ENCODE data around the gene HOXC13. TPM values are rescaled to one million over a fixed set of nuclear protein-coding genes. Genes with fewer than 3 reads are reported as not detected.

The HOXC13 gene
- total RNA-seq, 1 donor from 2014 or later = 0.69 TPM

DNA sequence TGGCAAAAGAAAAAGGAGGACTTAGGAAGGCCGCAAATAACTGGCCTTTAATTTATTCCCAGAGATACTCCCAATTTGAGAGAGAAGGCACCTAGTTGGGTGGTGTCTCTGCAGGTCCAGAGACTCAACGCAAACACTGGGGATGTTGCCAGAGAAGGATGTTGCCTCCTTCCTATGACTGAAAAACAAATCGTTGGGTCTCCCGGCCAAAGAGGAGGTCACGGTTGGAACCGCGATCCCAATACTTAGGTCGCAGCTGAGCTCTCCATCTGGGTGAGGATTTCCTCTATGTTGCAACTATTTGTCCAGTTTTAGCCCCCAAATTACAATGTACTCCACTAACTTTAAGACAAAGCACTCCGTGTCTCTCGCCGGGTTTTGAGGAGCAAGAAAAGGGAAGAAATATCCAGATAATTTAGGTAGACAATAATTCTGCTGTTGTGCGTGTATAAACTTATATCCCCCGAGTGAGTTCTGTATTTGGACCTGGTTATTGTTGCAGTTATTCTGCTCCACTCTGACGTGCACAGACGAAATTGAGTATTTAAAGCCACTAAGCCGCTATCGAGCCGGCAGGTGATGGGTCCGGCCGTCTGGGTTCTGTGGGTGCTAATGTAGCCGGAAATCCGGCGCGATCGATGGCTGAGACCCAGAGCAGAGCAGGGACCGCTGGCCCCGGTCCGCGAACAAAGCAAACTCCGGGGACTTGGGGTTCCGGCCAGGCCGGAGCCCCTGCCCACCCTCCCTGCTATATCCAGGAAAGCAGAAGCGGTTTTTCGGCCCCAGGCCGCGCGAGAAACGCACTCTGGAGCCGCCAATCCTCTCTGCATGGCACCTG is 21.8 kb downstream of the HOXC13 start:
- no peak for DNase-seq (ENCODE audit: low spot score in 2 of 2, unreplicated experiment in 2 of 2)
- Mint-ChIP-seq H3K27me3 (ENCODE audit: low read depth) (peaks cover 100% of the 10 kb centered on the region), H3K9me3 (no peaks in the 10 kb centered on the region), H3K4me3 (no peak overlapping the region), H3K36me3 (no peaks in the 10 kb centered on the region), H3K4me1 (peaks cover 2% of the 10 kb centered on the region), H3K27ac (no peak overlapping the region)
- TF ChIP-seq CTCF (IDR thresholded peaks at IDR 0.05; ENCODE audit: unreplicated experiment) = no peak

DNA sequence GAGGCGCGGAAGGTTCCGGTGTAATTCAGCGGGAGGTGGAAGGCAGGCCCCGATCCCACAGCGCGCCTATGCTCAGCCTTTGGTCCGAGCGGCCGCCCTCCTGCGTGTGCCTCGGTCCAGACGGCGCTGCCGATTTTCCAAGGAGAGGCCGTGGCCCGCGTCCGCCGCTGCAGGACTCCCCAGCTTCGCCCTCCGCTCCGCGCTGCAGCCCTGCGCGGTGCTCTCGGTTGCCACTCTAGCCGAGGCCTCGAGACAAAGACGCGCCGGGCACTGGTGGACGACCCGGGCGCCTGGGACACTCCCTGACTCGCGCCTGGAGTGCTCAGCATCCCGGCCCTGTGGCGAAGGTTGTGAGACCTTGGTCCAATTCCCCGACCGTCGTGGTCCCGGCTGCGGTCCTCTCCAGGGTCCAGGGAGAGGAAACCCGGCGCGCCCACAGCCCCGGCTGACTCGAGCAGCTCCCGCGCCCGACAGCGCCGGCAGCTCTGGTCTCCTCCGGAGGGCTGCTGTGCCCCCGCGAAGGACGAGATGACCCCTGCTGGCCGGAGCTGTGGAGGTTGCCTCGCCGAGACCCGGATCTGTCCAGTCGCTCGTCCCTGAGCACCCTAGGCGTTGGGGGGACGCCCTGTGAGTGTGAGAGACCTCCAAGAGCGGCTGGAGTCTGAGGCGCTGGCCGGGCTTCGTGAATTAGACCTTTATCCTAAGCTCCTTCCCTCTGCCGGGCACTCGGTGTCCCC is 22.6 kb downstream of the HOXC13 start:
- no peak for DNase-seq (ENCODE audit: low spot score in 2 of 2, unreplicated experiment in 2 of 2)
- peaks cover 1% of the 10 kb centered on the region for H3K4me1 Mint-ChIP-seq
- H3K36me3 Mint-ChIP-seq = no peaks in the 10 kb centered on the region
- no peaks in the 10 kb centered on the region for H3K9me3 Mint-ChIP-seq
- no peak for TF ChIP-seq CTCF (IDR thresholded peaks at IDR 0.05; ENCODE audit: unreplicated experiment)
- H3K27ac Mint-ChIP-seq = no peak overlapping the region
- peaks cover 100% of the 10 kb centered on the region for H3K27me3 Mint-ChIP-seq (ENCODE audit: low read depth)
- H3K4me3 Mint-ChIP-seq = no peak overlapping the region

DNA sequence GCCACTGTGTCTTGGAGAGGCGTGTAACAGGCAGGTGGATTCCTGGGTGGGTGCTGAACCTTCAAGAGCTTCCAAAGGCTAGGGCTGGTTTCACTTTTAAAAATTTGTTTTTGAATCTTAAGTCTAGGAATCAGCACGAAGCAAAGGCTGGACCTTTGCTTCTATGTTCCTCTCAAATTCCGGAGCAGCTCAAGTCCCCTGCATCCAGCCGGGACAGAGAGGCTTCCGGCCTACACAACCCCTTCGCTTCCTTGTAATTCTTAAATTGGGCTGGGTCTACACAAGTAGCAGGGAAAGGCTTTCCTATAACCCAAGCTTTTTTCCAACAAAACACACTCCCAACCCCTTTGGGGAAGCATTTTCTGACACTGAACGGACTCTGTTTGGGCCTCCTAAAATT is 24.4 kb downstream of the HOXC13 start:
- no peak for TF ChIP-seq CTCF (IDR thresholded peaks at IDR 0.05; ENCODE audit: unreplicated experiment)
- H3K27me3 Mint-ChIP-seq (ENCODE audit: low read depth) = peaks cover 100% of the 10 kb centered on the region
- no peak for DNase-seq (ENCODE audit: low spot score in 2 of 2, unreplicated experiment in 2 of 2)
- no peaks in the 10 kb centered on the region for H3K36me3 Mint-ChIP-seq
- H3K4me3 Mint-ChIP-seq = no peak overlapping the region
- no peak overlapping the region for H3K27ac Mint-ChIP-seq
- peaks cover 7% of the 10 kb centered on the region for H3K4me1 Mint-ChIP-seq
- no peaks in the 10 kb centered on the region for H3K9me3 Mint-ChIP-seq

GRCh38 chr12:53963434-53964314 is 25.0 kb downstream of the HOXC13 start:
- H3K4me1 Mint-ChIP-seq = peaks cover 14% of the 10 kb centered on the region
- H3K4me3 Mint-ChIP-seq = no peak overlapping the region
- no peak for TF ChIP-seq CTCF (IDR thresholded peaks at IDR 0.05; ENCODE audit: unreplicated experiment)
- DNase-seq (ENCODE audit: low spot score in 2 of 2, unreplicated experiment in 2 of 2) = no peak
- no peaks in the 10 kb centered on the region for H3K36me3 Mint-ChIP-seq
- no peaks in the 10 kb centered on the region for H3K9me3 Mint-ChIP-seq
- H3K27me3 Mint-ChIP-seq (ENCODE audit: low read depth) = peaks cover 100% of the 10 kb centered on the region
- no peak overlapping the region for H3K27ac Mint-ChIP-seq

GRCh38 chr12:53964315-53964713 is 25.7 kb downstream of the HOXC13 start:
- no peak overlapping the region for H3K4me3 Mint-ChIP-seq
- no peak overlapping the region for H3K27ac Mint-ChIP-seq
- H3K9me3 Mint-ChIP-seq = no peaks in the 10 kb centered on the region
- no peak for TF ChIP-seq CTCF (IDR thresholded peaks at IDR 0.05; ENCODE audit: unreplicated experiment)
- H3K27me3 Mint-ChIP-seq (ENCODE audit: low read depth) = peaks cover 100% of the 10 kb centered on the region
- DNase-seq (ENCODE audit: low spot score in 2 of 2, unreplicated experiment in 2 of 2) = no peak
- no peaks in the 10 kb centered on the region for H3K36me3 Mint-ChIP-seq
- peaks cover 16% of the 10 kb centered on the region for H3K4me1 Mint-ChIP-seq

All from mesothelial cell of epicardium (in vitro differentiated cells).